ENCODE measurements around the gene PDZK1IP1.

DNA sequence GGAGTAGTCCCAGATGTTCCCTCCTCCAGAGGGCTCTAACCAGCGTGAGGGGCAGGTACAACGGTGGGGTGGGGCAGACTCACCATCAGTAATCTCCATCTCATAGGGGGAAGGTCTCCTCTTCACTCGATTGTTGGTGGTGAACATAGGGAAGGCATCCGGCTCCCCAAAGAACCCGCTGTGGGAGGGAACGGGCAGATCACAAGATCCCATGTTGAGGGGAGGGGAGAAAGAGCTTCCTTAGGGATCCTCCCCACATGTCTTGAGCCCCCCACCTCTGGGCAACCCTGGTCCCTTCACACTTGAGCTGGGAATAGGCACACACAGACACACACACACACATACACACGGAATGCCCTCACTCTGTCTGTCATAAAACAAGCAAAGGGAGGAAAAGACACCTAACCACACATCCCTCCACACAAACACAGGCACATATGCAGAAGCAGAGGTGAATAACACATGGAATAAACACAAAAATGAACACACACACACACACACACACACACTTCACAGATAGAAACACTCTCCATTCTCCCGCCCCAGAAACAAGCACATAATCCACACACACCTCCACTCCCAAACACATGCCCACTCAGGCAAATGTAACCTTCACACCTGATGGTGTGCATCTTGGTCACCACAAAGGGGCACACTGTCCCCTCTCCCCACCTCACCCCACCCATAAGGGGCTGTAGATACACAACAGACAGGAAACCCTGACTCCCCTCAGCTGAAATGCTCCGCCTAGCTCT is 34.3 kb upstream of the PDZK1IP1 start:
- TF ChIP-seq, protein P1, sequence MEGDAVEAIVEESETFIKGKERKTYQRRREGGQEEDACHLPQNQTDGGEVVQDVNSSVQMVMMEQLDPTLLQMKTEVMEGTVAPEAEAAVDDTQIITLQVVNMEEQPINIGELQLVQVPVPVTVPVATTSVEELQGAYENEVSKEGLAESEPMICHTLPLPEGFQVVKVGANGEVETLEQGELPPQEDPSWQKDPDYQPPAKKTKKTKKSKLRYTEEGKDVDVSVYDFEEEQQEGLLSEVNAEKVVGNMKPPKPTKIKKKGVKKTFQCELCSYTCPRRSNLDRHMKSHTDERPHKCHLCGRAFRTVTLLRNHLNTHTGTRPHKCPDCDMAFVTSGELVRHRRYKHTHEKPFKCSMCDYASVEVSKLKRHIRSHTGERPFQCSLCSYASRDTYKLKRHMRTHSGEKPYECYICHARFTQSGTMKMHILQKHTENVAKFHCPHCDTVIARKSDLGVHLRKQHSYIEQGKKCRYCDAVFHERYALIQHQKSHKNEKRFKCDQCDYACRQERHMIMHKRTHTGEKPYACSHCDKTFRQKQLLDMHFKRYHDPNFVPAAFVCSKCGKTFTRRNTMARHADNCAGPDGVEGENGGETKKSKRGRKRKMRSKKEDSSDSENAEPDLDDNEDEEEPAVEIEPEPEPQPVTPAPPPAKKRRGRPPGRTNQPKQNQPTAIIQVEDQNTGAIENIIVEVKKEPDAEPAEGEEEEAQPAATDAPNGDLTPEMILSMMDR (IDR thresholded peaks at IDR 0.05): no peak
- no peak for TF ChIP-seq POLR2A (IDR thresholded peaks at IDR 0.05)

Data from lower leg skin (tissue), 3 donors.